Body of pancreas (tissue), 4 donors: ENCODE data around the gene EIF4E.

ENCODE experiments used
- POLR2A ChIP-seq, 3 donors: fragments of 450-650 bp; IDR thresholded peaks; one replicate each; pipeline ENCODE4 v1.6.1; 2016; ENCODE audit warnings: antibody characterized with exemption in 3 of 3, mild to moderate bottlenecking in 2 of 3
- TF ChIP-seq, protein P1 (sequence below), 7 experiments: fragments of 450-650 bp in 4 of 7; fragments of 200-600 bp in 3 of 7; sonication (generic) in 3 of 7; IDR thresholded peaks; one replicate each; pipeline ENCODE4 v1.5.1; 2016 to 2019; ENCODE audit warnings: antibody characterized with exemption in 7 of 7

GRCh38 chr4:98864560-98864959 is 64.4 kb downstream of the EIF4E start:
- TF ChIP-seq, protein P1, sequence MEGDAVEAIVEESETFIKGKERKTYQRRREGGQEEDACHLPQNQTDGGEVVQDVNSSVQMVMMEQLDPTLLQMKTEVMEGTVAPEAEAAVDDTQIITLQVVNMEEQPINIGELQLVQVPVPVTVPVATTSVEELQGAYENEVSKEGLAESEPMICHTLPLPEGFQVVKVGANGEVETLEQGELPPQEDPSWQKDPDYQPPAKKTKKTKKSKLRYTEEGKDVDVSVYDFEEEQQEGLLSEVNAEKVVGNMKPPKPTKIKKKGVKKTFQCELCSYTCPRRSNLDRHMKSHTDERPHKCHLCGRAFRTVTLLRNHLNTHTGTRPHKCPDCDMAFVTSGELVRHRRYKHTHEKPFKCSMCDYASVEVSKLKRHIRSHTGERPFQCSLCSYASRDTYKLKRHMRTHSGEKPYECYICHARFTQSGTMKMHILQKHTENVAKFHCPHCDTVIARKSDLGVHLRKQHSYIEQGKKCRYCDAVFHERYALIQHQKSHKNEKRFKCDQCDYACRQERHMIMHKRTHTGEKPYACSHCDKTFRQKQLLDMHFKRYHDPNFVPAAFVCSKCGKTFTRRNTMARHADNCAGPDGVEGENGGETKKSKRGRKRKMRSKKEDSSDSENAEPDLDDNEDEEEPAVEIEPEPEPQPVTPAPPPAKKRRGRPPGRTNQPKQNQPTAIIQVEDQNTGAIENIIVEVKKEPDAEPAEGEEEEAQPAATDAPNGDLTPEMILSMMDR (IDR thresholded peaks at IDR 0.05) = no peak
- no peak for TF ChIP-seq POLR2A (IDR thresholded peaks at IDR 0.05)
